AG10803 (cell line): Measurements from ENCODE around the gene EHBP1L1.
A peak's percentile ranks its signal among the peaks of the same experiment; 100 is the strongest.

ENCODE experiments used
- DNase-seq: peaks from one replicate; pipeline ENCODE4 v3.0.0; 2010; ENCODE audit warnings: low read depth
- H3K4me3 ChIP-seq: 2 replicates; pipeline ENCODE4 v1.5.1; 2011; ENCODE audit warnings: mild to moderate bottlenecking, low read length, control low read depth
- TF ChIP-seq, protein P1 (sequence below): conservative IDR thresholded peaks from 2 replicates; pipeline ENCODE4 v1.5.1; 2011; ENCODE audit warnings: mild to moderate bottlenecking, low read length, control low read depth, inconsistent platforms

Gene EHBP1L1

DNA sequence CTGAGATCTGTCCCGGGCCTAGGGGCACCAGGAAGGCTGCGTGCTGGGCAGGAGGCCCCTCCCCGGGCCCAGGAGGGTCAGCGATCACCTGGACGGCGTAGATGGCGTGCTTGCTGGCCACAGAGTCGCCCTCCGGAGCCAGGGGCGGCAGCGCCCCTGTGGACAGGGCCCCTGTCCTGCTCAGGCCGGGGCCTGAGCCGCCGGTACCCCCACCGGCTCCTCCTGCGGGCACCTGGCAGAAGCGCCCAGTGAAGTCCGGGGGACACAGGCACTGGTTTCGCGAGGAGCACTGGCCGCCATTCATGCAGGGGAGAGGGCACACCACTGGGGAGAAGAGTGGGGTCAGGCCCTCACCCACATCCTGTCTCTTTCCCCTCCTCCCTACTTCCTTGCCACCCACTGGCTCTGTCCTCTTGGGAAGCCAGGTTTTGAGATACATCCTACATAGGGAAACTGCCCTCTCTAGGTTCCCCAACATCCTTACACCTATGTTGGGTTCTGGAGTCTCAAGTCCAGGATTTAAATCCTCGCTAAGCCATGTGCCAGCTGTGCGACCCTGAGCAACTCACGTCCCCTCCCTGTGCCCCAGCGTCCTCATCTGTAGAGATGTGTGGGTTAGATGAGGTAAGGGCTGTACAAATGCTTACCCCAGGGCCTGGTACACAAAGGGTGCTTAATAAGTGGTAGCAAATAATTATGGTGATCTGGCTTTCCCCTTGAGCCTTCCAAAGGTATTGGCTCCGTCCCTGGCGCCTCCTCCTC lies 21.6 kb upstream of the EHBP1L1 start:
- no peak overlapping the region for H3K4me3 ChIP-seq

GRCh38 chr11:65554842-65555430 lies 20.9 kb upstream of the EHBP1L1 start:
- DNase-seq: no peak
- H3K4me3 ChIP-seq: no peak overlapping the region
- TF ChIP-seq, protein P1, sequence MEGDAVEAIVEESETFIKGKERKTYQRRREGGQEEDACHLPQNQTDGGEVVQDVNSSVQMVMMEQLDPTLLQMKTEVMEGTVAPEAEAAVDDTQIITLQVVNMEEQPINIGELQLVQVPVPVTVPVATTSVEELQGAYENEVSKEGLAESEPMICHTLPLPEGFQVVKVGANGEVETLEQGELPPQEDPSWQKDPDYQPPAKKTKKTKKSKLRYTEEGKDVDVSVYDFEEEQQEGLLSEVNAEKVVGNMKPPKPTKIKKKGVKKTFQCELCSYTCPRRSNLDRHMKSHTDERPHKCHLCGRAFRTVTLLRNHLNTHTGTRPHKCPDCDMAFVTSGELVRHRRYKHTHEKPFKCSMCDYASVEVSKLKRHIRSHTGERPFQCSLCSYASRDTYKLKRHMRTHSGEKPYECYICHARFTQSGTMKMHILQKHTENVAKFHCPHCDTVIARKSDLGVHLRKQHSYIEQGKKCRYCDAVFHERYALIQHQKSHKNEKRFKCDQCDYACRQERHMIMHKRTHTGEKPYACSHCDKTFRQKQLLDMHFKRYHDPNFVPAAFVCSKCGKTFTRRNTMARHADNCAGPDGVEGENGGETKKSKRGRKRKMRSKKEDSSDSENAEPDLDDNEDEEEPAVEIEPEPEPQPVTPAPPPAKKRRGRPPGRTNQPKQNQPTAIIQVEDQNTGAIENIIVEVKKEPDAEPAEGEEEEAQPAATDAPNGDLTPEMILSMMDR: no peak

More for the DNA sequence above, 21.6 kb upstream of the EHBP1L1 start:
- TF ChIP-seq, protein P1: no peak
- no peak for DNase-seq

DNA sequence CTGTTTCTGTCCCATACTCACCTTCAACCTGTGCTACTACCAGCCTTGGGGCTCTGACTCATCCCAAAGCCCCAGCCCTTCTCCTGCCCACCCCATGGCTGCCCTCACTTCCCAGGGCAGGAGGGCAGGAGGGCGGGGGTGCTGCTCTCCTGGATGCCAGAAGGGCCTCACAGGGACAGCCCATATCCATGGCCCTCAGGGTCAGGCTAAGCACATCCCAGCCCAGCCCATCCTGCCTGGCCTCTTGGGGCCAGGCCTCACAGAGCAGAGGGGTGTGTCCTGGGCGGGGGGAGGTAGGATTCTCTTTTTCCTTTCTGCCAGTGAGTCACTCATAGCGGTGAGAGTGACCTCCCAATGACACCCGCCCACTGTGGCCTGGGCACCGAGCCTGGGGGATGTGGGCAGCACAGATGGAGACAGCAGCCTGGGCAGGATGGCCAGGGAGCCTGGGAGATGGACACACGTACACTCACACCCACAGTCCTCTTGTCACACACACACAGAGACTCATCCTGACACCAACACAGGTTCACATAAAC lies 20.1 kb upstream of the EHBP1L1 start:
- H3K4me3 ChIP-seq: peak overlapping the region; percentile 26
- DNase-seq: peak; percentile 95
- TF ChIP-seq, protein P1: no peak

GRCh38 chr11:65556470-65557279 lies 19.2 kb upstream of the EHBP1L1 start:
- TF ChIP-seq, protein P1: no peak
- no peak for DNase-seq
- H3K4me3 ChIP-seq: peak overlapping the region; percentile 71

DNA sequence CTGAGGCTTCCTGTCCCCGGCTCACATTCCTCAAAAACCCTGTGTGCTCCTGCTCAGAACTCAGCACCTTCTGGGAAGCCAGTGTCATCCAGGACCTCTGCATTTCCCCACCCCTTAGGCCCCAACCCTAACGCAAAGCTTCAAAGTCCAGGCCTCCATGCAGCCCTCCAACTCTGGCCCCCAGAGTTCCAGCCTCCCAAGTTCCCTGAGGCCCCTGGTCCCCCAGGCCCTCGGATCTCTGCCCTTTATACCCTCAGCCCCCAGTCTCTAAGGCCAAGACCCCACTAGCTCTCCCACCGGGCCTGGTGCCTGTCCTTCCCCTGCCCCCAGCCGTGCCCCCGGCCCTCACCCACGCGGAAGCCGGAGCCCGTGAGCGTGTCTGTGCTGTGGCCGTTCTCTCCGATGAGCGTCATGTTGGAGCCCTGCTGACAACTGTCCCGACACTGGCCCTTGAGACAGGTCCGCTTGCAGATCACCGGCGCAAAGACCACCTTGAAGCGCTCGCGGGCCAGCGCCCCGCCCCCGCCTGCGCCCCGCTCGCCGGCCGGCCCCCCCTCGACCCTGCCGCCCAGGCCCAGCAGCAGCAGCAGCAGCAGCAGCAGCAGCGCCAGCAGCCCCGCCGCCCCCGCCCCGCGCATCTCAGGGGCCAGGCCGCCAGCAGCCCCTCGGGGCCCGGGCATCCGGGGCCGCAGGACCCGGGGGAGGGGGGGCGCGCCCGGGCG lies 18.4 kb upstream of the EHBP1L1 start:
- DNase-seq: no peak
- H3K4me3 ChIP-seq: peak overlapping the region; percentile 71
- TF ChIP-seq, protein P1: no peak

- H3K4me3 ChIP-seq: peak within 1 kb of the TSS; percentile 71
- peak; percentile 84 for DNase-seq
- TF ChIP-seq, protein P1: no peak
Observed at GRCh38 chr11:65558002-65558929, 17.6 kb upstream of the EHBP1L1 start, which contains the start of gene LTBP3. TSS of gene LTBP3 (minus strand) at chr11:65558359. CDS start at chr11:65557959, 400 bp downstream.
